ENCODE measurements around the gene SOCS6.

DNA sequence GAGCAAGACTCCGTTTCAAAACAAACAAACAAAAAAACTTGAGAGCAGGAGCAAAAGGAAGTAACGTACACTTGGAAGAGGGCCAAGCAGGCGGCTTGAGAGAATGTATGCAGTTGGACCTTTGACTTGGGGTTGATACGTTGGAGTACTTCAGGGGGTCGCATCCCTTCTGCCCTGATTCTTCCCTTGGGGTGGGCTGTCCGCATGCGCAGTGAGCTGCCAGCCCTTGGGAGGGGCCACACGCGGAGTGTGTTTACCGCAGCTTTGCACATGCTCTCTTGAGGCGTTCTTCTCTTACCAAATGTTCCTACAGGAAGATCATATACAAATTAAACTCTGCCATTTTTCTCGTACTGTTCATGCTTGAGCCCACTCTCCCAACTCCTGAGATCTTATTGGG lies 38.1 kb upstream of the SOCS6 start:
- TF ChIP-seq CTCF (IDR thresholded peaks at IDR 0.05) (no peak), POLR2AphosphoS5 (IDR thresholded peaks at IDR 0.05; ENCODE audit: insufficient read depth in 1 of 2, low read depth in 1 of 2) (no peak)
